GM12878 (cell line): ENCODE data around the gene PSMB1. TPM values are rescaled to one million over a fixed set of nuclear protein-coding genes. Genes with fewer than 3 reads are reported as not detected.

ENCODE experiments used
- ATAC-seq: fragments of 200-7000 bp; cut with Tn5 transposase; 3 replicates; pipeline ENCODE4 v1.9.1; 2020; ENCODE audit warnings: mild to moderate bottlenecking, moderate library complexity
- BruUV-seq: library from RNA; stranded (reverse); fragments of 400-500 nt; replicated peaks from 2 replicates; lab custom pipeline; 2021; lab: Mats Ljungman, UMichigan
- CTCF ChIA-PET: fragments of 300-600 bp; sonication (Branson Sonifier 250); formaldehyde crosslinking; extraction: SDS; loops from one replicate; lab custom pipeline; 2021; ENCODE audit warnings: inconsistent platforms; lab: Yijun Ruan, JAX
- POLR2A ChIA-PET: fragments of 350-600 bp; formaldehyde crosslinking; extraction: SDS; loops from one replicate; lab custom pipeline; 2021; ENCODE audit warnings: inconsistent platforms; lab: Charles Lee
- RAD21 ChIA-PET: fragments of 300-600 bp; sonication (Branson Sonifier 250); formaldehyde crosslinking; loops from one replicate; lab custom pipeline; 2023; ENCODE audit warnings: antibody characterized with exemption; ENCODE audit not compliant: unreplicated experiment; lab: Charles Lee
- SMC1A ChIA-PET: fragments of 300-600 bp; sonication (Branson Sonifier 250); formaldehyde crosslinking; loops from one replicate; lab custom pipeline; 2023; ENCODE audit not compliant: unreplicated experiment, uncharacterized antibody; lab: Charles Lee
- DNase-seq: peaks from one replicate; pipeline ENCODE4 v3.0.0-alpha.2; 2011; ENCODE audit warnings: low read depth, low spot score
- FAIRE-seq: peaks from 3 replicates; lab custom pipeline; 2011; peaks lifted over from hg19 to GRCh38; lab: Jason Lieb, UNC
- H2AFZ ChIP-seq: 2 replicates; pipeline ENCODE4 v1.6.0; 2011; ENCODE audit warnings: low read depth, low read length, control low read depth; ENCODE audit not compliant: control insufficient read depth
- H3K27ac ChIP-seq: 2 replicates; pipeline ENCODE4 v1.5.1; 2011; ENCODE audit warnings: control low read depth; ENCODE audit not compliant: control insufficient read depth, insufficient read depth
- H3K27me3 ChIP-seq, 2 experiments: replicated peaks in 1 of 2; 2 replicates each; pipeline versions ENCODE4 v1.6.0 to v1.6.1; 2011; ENCODE audit warnings: low read length in 1 of 2; ENCODE audit not compliant: control insufficient read depth in 2 of 2, insufficient read depth in 2 of 2
- H3K36me3 ChIP-seq, 2 experiments: 2 replicates each; pipeline ENCODE4 v1.5.1; 2011; ENCODE audit warnings: low read length in 1 of 2; ENCODE audit not compliant: control insufficient read depth in 2 of 2, insufficient read depth in 2 of 2
- H3K4me1 ChIP-seq: 2 replicates; pipeline ENCODE4 v1.6.1; 2011; ENCODE audit warnings: mild to moderate bottlenecking, low read length, moderate library complexity, mixed read lengths; ENCODE audit not compliant: control insufficient read depth, insufficient read depth
- H3K4me2 ChIP-seq: 2 replicates; pipeline ENCODE4 v1.6.0; 2011; ENCODE audit warnings: control low read depth; ENCODE audit not compliant: control insufficient read depth, insufficient read depth
- H3K4me3 ChIP-seq: fragments of 200-600 bp; sonication (generic); 2 replicates; pipeline ENCODE4 v1.5.1; 2016
- H3K79me2 ChIP-seq: 2 replicates; pipeline ENCODE4 v1.6.0; 2011; ENCODE audit warnings: low read length; ENCODE audit not compliant: control insufficient read depth, insufficient read depth
- H3K9ac ChIP-seq: 2 replicates; pipeline ENCODE4 v1.8.0; 2011; ENCODE audit warnings: low read length, control low read depth, mixed read lengths; ENCODE audit not compliant: control insufficient read depth, insufficient read depth
- H3K9me3 ChIP-seq: replicated peaks from 3 replicates; pipeline ENCODE4 v1.5.1; 2011; ENCODE audit warnings: mild to moderate bottlenecking, low read length; ENCODE audit not compliant: control insufficient read depth, insufficient read depth
- H4K20me1 ChIP-seq: 2 replicates; pipeline ENCODE4 v1.6.0; 2011; ENCODE audit not compliant: control insufficient read depth, insufficient read depth
- IKZF2 ChIP-seq, 2 experiments: fragments of 450-650 bp; IDR thresholded peaks; 2 replicates each; pipeline ENCODE4 v1.6.1; 2017; ENCODE audit warnings: mild to moderate bottlenecking in 2 of 2, moderate library complexity in 2 of 2
- MTA2 ChIP-seq: fragments of 450-650 bp; IDR thresholded peaks from 2 replicates; pipeline ENCODE4 v1.6.1; 2016; ENCODE audit warnings: low read depth, mild to moderate bottlenecking, moderate library complexity
- ZBTB11 ChIP-seq: fragments of 450-650 bp; formaldehyde crosslinking; IDR thresholded peaks from 2 replicates; pipeline ENCODE4 v1.5.0; 2022; ENCODE audit warnings: mild to moderate bottlenecking, missing genetic modification characterization
- ZNF217 ChIP-seq: fragments of 450-650 bp; IDR thresholded peaks from 2 replicates; pipeline ENCODE4 v1.6.1; 2017; ENCODE audit warnings: antibody characterized with exemption, mild to moderate bottlenecking
- WGBS: methylation state at CpG from one replicate; pipeline ENCODE4 v1.1.6; 2016; ENCODE audit warnings: low lambda C conversion rate; ENCODE audit not compliant: insufficient replicate concordance, insufficient coverage; ENCODE audit errors: missing lambda C conversion rate; 5-methylcytosine and 5-hydroxymethylcytosine counted together
- in situ Hi-C: fragments of 300-500 bp; cut with MboI; formaldehyde crosslinking; loops from 9 replicates; pipeline ENCODE4 v1.14.3; 2018; ENCODE audit warnings: mixed read lengths
- intact Hi-C: fragments of 100-400 bp; cut with micrococcal nuclease; formaldehyde crosslinking; loops from one replicate; pipeline ENCODE4 v1.14.2; 2022; ENCODE audit not compliant: unreplicated experiment
- polyA plus RNA-seq, 11 experiments: library from polyadenylated mRNA; depleted of rRNA in 4 of 11; unstranded in 6 of 11; stranded (reverse) in 5 of 11; fragments of >200 nt; fragmentation: Nextera tagmentation in 4 of 11; fragmentation: Illumina TruSeq in 1 of 11; extraction: Ambion mirVana in 4 of 11; extraction: Trizol in 1 of 11; gene quantifications; 1 replicate in 1 of 11; 2 replicates in 10 of 11; pipeline versions ENCODE4 v1.2.1 to v1.2.3, GENCODE V29; 2011 to 2016; ENCODE audit warnings: inconsistent platforms in 2 of 11, missing spikeins in 2 of 11, low read depth in 1 of 11
- total RNA-seq, 4 experiments: library from RNA; depleted of rRNA in 3 of 4; stranded (reverse); fragments of >200 nt in 3 of 4; fragmentation: Illumina TruSeq in 1 of 4; extraction: Trizol in 1 of 4; gene quantifications; 2 replicates each; pipeline versions ENCODE4 v1.2.1 to v1.2.3, GENCODE V29; 2013 to 2021
- TF ChIP-seq, protein P1 (sequence below): fragments of 450-650 bp; IDR thresholded peaks from 2 replicates; pipeline ENCODE4 v1.6.1; 2016; ENCODE audit warnings: mild to moderate bottlenecking

Gene PSMB1
- total and polyA plus RNA-seq, 10 of the 15 experiments (the other 5 are each of a cell fraction or from before 2014, with no cell fraction given), result 208 to 1,317 (median 508) TPM

- no TSS peak for BruUV-seq
- Histone ChIP-seq H3K4me2 (no peak overlapping the region), H4K20me1 (no peaks in the 10 kb centered on the region), H3K4me3 (no peak overlapping the region), H2AFZ (no peak overlapping the region), H3K36me3 (peaks cover 3 to 10% of the 10 kb centered on the region in 2 experiments), H3K27ac (no peak overlapping the region), H3K9ac (no peak overlapping the region), H3K9me3 (no peaks in the 10 kb centered on the region), H3K4me1 (no peaks in the 10 kb centered on the region), H3K27me3 (no peaks in the 10 kb centered on the region), H3K79me2 (no peaks in the 10 kb centered on the region; the same call in 1 of the 2 replicates)
- FAIRE-seq, result no peak
- intact Hi-C loops, result no loop called here
- ATAC-seq, result no peak
- POLR2A ChIA-PET, result no interaction called here
- WGBS, result 90% methylated on average over 3 of the region's 8 CpGs
- CTCF ChIA-PET, result interaction anchor here (0.6 to 1.2 kb wide), 4 partner anchors 8 to 733 kb away, joined by 3 to 5 read pairs (median 3); partner anchors contain the start of gene PDCD2
- SMC1A ChIA-PET, result interaction anchor here (0.6 to 1.1 kb wide), 2 partner anchors 13 to 123 kb away, joined by 3 to 4 read pairs; no protein-coding TSS in a partner anchor
- in situ Hi-C loops, result no loop called here
- RAD21 ChIA-PET, result interaction anchor here (0.8 kb wide), 1 partner anchor 19 kb away, joined by 4 read pairs; the partner anchor contains the start of gene PDCD2
- no peak for TF ChIP-seq ZNF217
- no peak for TF ChIP-seq IKZF2 (IDR thresholded peaks at IDR 0.05)
- TF ChIP-seq, protein P1, sequence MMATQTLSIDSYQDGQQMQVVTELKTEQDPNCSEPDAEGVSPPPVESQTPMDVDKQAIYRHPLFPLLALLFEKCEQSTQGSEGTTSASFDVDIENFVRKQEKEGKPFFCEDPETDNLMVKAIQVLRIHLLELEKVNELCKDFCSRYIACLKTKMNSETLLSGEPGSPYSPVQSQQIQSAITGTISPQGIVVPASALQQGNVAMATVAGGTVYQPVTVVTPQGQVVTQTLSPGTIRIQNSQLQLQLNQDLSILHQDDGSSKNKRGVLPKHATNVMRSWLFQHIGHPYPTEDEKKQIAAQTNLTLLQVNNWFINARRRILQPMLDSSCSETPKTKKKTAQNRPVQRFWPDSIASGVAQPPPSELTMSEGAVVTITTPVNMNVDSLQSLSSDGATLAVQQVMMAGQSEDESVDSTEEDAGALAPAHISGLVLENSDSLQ, result no peak
- no peak for TF ChIP-seq MTA2
- no peak for TF ChIP-seq ZBTB11 (CRISPR knock-in tag)
- no peak for DNase-seq
Measured at GRCh38 chr6:170564936-170565530, 11.9 kb upstream of the PSMB1 start.
